ENCODE measurements around the gene LONRF2.

The LONRF2 gene

DNA sequence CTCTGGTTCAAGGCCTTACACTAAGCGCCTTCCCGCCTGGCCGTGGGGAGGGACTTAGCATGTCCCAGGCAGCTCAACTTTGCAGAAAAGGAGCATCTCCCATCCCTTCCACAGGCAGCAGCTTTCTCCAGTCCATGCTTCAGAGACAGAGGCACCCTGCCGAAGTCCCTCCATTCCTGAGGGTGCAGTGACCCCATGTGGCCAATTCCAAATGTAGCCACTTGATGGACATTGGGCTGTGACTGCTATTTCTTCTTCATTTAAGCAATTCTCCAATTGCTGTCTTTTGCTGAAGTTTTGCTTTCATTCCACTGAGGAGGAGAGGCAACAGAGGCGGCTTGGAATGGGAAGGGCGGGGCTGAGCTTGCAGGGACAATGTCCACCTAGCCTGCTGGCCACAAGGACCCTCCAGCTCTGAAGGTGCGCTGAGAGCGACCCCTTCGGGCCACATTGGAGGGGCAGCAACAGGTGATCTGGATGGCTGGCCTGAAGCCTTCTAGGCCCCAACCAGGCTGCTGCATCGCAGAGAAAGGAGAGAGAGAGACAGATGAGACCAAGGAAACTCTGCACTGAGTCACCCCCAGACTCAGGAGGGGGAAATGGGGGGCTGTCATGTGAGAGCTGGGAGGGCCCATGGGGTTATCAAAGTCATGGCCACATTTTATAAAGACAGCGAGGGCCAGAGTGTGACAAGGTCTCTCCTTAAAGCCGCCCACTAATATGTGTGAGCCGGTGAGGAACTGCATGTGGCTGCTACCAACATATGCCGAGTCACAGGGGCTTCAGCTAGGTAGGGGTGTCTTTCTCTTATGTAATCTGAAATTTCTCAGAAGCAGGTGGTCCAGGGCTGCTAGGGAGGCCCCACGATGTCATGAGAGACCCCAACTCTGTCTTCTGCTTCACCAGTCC is 61.3 kb downstream of the LONRF2 start:
- no peak overlapping the region for H3K4me3 Mint-ChIP-seq
- H3K9me3 Mint-ChIP-seq: no peaks in the 10 kb centered on the region

DNA sequence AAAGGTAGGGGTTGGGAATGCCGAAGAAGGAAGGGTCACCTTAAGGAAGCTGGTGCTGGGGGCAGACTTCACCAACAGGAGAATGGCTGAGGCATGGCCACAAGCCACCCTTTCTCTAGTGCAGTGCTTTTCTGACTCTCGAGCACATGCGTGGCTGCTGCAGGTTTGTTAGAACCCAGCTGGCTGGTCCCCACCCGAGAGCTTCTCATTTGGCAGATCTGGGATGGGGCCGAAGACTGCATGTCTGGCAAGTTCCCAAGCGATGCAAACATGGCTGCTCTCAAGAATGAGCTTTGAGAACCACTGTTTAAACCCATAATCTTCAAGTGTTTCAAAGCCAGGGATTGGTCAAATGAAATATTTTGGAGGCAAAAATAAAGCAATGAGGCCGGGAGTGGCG is 63.2 kb downstream of the LONRF2 start:
- H3K9me3 Mint-ChIP-seq: no peaks in the 10 kb centered on the region
- H3K4me3 Mint-ChIP-seq: no peak overlapping the region
- TF ChIP-seq, protein P1, sequence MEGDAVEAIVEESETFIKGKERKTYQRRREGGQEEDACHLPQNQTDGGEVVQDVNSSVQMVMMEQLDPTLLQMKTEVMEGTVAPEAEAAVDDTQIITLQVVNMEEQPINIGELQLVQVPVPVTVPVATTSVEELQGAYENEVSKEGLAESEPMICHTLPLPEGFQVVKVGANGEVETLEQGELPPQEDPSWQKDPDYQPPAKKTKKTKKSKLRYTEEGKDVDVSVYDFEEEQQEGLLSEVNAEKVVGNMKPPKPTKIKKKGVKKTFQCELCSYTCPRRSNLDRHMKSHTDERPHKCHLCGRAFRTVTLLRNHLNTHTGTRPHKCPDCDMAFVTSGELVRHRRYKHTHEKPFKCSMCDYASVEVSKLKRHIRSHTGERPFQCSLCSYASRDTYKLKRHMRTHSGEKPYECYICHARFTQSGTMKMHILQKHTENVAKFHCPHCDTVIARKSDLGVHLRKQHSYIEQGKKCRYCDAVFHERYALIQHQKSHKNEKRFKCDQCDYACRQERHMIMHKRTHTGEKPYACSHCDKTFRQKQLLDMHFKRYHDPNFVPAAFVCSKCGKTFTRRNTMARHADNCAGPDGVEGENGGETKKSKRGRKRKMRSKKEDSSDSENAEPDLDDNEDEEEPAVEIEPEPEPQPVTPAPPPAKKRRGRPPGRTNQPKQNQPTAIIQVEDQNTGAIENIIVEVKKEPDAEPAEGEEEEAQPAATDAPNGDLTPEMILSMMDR (IDR thresholded peaks at IDR 0.05; ENCODE audit: unreplicated experiment in 3 of 3): no peak
- H3K27me3 Mint-ChIP-seq (ENCODE audit: low read depth): peaks cover 7% of the 10 kb centered on the region
- no peak overlapping the region for H3K27ac Mint-ChIP-seq
- peaks cover 10% of the 10 kb centered on the region for H3K4me1 Mint-ChIP-seq
- no peaks in the 10 kb centered on the region for H3K36me3 Mint-ChIP-seq (ENCODE audit: low read depth)

More for the DNA sequence above, 61.3 kb downstream of the LONRF2 start:
- TF ChIP-seq, protein P1 (IDR thresholded peaks at IDR 0.05; ENCODE audit: unreplicated experiment in 3 of 3): peak; percentile 60 to 71 (median 70)
- Mint-ChIP-seq H3K27me3 (ENCODE audit: low read depth) (peaks cover 9% of the 10 kb centered on the region), H3K36me3 (ENCODE audit: low read depth) (no peaks in the 10 kb centered on the region), H3K27ac (peak overlapping the region in 2 of 3 experiments; percentile 20 to 43), H3K4me1 (peaks cover 10% of the 10 kb centered on the region)

DNA sequence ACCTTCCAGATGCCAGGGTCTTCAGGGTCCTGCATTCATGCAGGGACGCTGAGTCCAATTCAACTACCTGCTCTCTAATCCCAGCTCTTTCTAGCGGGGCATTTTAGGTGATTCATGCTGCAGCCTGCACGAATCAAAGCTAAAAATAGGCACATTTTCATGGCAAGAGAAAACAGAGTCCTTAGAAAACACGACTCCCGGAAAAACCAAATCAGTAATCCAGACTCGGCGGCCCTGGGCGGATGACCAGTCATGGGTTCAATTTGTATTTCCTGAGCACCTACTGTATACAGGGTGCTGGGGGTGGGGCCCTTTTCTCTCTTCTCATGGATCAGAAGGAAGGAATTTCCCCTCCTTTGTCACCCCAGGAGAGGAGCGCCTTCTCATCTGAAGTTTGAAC is 64.4 kb downstream of the LONRF2 start:
- Mint-ChIP-seq H3K4me1 (peaks cover 10% of the 10 kb centered on the region), H3K27ac (no peak overlapping the region), H3K9me3 (no peaks in the 10 kb centered on the region), H3K36me3 (ENCODE audit: low read depth) (no peaks in the 10 kb centered on the region), H3K27me3 (ENCODE audit: low read depth) (peaks cover 7% of the 10 kb centered on the region), H3K4me3 (no peak overlapping the region)
- TF ChIP-seq, protein P1 (IDR thresholded peaks at IDR 0.05; ENCODE audit: unreplicated experiment in 3 of 3): no peak

DNA sequence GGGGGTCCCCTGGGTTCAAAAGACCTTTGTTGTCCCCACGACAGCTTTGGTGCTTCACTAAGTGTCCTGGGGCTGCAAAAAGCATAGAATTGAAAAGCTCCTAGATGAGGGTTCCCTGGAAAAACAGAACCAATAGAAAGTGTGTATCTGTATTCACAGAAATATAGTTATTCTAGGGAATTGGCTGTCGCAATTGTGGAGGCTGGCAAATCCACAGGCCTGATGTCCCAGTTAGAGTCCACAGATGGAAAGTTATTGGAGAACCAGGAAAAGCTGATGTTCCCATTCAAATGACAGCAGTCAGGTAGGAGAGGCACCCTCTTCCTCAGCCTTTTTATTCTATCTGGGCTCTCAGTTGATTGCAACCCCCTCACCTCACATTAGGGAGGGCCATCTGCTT is 65.5 kb downstream of the LONRF2 start:
- Mint-ChIP-seq H3K4me3 (no peak overlapping the region), H3K27ac (no peak overlapping the region), H3K4me1 (peaks cover 10% of the 10 kb centered on the region), H3K36me3 (ENCODE audit: low read depth) (no peaks in the 10 kb centered on the region), H3K27me3 (ENCODE audit: low read depth) (peaks cover 7% of the 10 kb centered on the region), H3K9me3 (no peaks in the 10 kb centered on the region)
- TF ChIP-seq, protein P1 (IDR thresholded peaks at IDR 0.05; ENCODE audit: unreplicated experiment in 3 of 3): no peak

DNA sequence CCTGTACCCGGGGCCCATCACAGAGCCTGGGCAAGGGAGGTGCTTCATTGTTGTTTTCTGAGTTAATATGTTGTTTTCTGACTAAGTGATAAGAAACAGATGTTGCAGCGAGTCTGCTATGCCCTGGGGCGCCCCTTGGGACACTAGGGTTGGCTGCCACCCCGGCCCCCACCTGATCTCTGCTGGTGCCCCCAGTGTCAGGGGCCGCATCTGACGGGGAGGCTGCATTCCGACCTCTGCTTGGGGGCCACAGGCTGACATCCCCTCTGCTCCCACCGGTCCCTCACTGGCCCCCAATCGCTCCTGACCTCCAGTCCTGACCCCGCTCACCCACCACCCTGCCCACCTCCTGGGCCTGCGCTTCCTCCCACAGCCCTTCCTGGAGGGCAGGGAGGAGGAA is 65.9 kb downstream of the LONRF2 start:
- H3K4me1 Mint-ChIP-seq: peaks cover 10% of the 10 kb centered on the region
- H3K4me3 Mint-ChIP-seq: no peak overlapping the region
- H3K27me3 Mint-ChIP-seq (ENCODE audit: low read depth): peaks cover 7% of the 10 kb centered on the region
- TF ChIP-seq, protein P1 (IDR thresholded peaks at IDR 0.05; ENCODE audit: unreplicated experiment in 3 of 3): no peak
- no peak overlapping the region for H3K27ac Mint-ChIP-seq
- H3K9me3 Mint-ChIP-seq: no peaks in the 10 kb centered on the region
- H3K36me3 Mint-ChIP-seq (ENCODE audit: low read depth): no peaks in the 10 kb centered on the region
